Erythroblast (primary cell): ENCODE measurements around the gene ASCL2.

ENCODE experiments used
- GATA1 ChIP-seq: IDR thresholded peaks from 2 replicates; pipeline ENCODE4 v1.6.1; 2011; ENCODE audit warnings: low read depth, mild to moderate bottlenecking, control low read depth, low read length, moderate library complexity
- POLR2A ChIP-seq: IDR thresholded peaks from 2 replicates; pipeline ENCODE4 v1.6.1; 2011; ENCODE audit warnings: mild to moderate bottlenecking, low read length

DNA sequence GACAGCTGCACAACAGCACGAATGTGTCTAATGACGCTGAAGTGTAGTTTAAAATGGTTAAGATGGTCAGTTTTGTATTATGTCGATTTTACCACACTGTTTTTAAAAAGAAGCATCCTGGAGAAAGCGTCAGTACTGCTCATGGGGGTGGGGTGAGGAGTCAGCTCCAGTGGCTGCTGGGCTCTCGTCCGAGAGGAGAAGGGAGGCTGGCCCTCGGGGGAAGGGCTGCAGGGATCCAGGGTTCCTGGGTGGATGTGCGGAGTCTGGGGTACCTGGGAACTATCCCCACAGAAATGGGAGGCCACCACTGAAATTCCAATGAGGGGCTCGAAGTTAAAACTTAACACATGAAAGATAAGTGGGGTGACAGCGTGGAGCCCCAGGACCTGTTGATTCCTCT lies 19.5 kb upstream of the ASCL2 start:
- TF ChIP-seq POLR2A (no peak), GATA1 (no peak)
